Measurements from ENCODE around the gene ADRA1B. TPM values are rescaled to one million over a fixed set of nuclear protein-coding genes. Genes with fewer than 3 reads are reported as not detected.

Gene ADRA1B
- total RNA-seq, 1 donor from 2014 or later: 2.9 TPM

DNA sequence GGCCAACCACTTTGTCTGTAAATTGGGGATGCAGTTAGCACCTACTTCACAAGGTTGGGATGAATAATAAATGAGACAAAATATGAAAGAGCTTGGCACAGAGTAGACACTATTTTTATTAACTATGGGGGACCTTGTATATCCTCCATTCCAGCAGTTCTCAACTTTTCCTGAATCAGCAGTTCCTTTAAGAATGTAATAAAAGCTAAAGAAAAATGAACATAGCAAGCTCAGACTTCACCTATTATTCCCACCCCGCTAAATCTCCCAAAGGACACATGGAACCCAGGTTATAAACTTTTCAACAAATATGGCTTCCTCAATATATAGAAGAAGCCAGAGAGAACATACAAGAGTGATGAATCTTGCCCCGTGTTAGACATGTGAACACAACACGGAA lies 60.6 kb downstream of the ADRA1B start:
- DNase-seq (ENCODE audit: extremely low spot score, unreplicated experiment): no peak
- no peaks in the 10 kb centered on the region for H3K9me3 Mint-ChIP-seq
- no peak overlapping the region for H3K27ac Mint-ChIP-seq
- H3K4me1 Mint-ChIP-seq (ENCODE audit: unreplicated experiment): no peaks in the 10 kb centered on the region
- H3K36me3 Mint-ChIP-seq: no peaks in the 10 kb centered on the region
- H3K4me3 Mint-ChIP-seq: no peak overlapping the region
- TF ChIP-seq, protein P1, sequence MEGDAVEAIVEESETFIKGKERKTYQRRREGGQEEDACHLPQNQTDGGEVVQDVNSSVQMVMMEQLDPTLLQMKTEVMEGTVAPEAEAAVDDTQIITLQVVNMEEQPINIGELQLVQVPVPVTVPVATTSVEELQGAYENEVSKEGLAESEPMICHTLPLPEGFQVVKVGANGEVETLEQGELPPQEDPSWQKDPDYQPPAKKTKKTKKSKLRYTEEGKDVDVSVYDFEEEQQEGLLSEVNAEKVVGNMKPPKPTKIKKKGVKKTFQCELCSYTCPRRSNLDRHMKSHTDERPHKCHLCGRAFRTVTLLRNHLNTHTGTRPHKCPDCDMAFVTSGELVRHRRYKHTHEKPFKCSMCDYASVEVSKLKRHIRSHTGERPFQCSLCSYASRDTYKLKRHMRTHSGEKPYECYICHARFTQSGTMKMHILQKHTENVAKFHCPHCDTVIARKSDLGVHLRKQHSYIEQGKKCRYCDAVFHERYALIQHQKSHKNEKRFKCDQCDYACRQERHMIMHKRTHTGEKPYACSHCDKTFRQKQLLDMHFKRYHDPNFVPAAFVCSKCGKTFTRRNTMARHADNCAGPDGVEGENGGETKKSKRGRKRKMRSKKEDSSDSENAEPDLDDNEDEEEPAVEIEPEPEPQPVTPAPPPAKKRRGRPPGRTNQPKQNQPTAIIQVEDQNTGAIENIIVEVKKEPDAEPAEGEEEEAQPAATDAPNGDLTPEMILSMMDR (conservative IDR thresholded peaks at IDR 0.05): no peak
- H3K27me3 Mint-ChIP-seq: peaks cover 79% of the 10 kb centered on the region

DNA sequence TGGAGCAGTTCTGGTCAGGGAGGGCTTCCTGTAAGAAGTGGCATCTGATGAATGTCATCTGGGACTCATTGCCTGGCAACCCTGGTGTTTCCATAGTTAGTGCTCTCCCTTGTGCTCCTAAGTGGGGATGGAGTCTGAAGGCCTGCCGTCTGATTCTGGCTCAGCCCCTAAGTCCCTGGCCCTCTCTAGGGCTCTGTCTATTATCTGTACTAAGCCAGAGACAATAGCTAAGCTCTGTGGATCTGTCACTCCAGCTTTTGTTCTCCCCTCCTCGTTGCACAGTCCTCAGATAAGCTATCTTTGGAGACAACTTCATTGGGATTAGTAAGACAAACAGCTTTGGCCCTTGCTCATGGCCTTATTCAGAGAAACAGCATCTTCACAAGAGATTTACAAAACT lies 62.1 kb downstream of the ADRA1B start:
- H3K4me1 Mint-ChIP-seq (ENCODE audit: unreplicated experiment): no peaks in the 10 kb centered on the region
- no peak overlapping the region for H3K4me3 Mint-ChIP-seq
- peaks cover 84% of the 10 kb centered on the region for H3K27me3 Mint-ChIP-seq
- no peaks in the 10 kb centered on the region for H3K9me3 Mint-ChIP-seq
- H3K36me3 Mint-ChIP-seq: no peaks in the 10 kb centered on the region
- no peak for DNase-seq (ENCODE audit: extremely low spot score, unreplicated experiment)
- TF ChIP-seq, protein P1 (conservative IDR thresholded peaks at IDR 0.05): no peak
- H3K27ac Mint-ChIP-seq: no peak overlapping the region

DNA sequence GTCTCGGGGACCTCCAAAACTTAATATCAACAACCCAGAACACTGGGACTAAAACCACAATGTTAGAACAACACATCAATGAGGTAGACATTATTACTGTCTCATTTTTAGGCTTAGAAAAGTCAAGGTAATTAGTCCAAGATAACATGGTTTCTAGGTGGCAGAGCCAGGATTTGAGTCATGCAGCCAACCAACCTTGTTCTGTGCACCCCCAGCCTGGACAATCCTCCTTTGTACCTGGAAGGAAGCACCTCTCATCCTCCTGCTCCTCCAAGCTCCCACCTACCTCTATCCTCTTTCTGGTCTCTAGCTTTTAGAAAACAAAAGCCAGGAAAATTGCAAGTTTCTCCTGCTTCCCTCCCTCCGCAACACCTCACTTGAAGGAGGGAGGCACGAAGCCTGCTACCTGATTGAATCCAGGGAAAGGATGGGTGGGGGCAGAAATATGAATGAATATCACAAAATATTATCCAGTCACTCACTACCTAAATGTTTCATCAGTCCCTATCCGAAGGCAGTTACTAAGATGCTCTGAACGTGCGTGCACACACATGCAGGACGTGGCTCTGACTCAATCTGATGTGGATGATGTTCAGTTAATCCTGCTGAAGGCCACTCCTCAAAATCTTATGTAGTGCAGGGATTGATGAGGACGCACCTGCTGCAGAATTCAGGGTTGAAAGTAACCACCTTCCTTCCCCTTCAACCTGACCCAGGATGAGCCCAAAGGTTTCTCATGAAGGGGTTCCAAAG lies 66.3 kb downstream of the ADRA1B start:
- H3K9me3 Mint-ChIP-seq: no peaks in the 10 kb centered on the region
- H3K4me1 Mint-ChIP-seq (ENCODE audit: unreplicated experiment): no peaks in the 10 kb centered on the region
- no peak overlapping the region for H3K4me3 Mint-ChIP-seq
- no peak overlapping the region for H3K27ac Mint-ChIP-seq
- H3K36me3 Mint-ChIP-seq: no peaks in the 10 kb centered on the region
- H3K27me3 Mint-ChIP-seq: peaks cover 90% of the 10 kb centered on the region
- no peak for DNase-seq (ENCODE audit: extremely low spot score, unreplicated experiment)
- TF ChIP-seq, protein P1 (conservative IDR thresholded peaks at IDR 0.05): no peak

DNA sequence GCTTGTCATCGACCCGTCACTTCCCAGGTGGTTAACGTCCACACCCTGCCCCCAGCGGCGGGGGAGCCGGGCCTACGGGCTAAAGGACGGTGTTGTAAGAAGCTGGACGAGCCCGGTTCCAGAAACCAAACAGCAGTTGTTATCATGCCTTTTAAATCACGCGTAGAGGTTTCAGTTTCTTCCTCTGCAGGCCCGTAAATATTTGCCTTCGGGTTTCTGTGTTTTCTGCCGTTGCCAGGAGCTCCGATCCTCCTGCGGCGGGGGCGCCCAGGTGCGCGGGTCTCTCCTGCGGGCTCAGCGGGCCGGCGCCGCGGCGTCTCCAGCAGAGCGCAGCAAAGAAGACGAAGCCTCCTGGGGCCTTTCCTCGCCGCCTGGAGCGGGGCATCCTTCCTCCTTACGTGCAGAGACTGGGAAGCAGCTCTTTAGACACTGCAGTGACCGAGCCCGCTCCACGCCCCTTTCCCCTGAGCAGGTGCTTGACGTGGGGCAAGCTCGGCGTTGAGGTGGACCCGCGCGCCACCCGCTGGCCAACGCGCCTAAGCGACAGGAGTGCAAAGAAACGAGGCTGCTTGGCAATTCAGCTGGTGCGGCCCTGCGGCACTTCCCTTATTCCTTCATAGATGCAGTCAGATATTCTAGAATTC lies 70.9 kb downstream of the ADRA1B start:
- H3K36me3 Mint-ChIP-seq: no peaks in the 10 kb centered on the region
- TF ChIP-seq, protein P1 (conservative IDR thresholded peaks at IDR 0.05): peak; percentile 86
- peak overlapping the region; percentile 76 for H3K4me3 Mint-ChIP-seq
- peaks cover 88% of the 10 kb centered on the region for H3K27me3 Mint-ChIP-seq
- no peaks in the 10 kb centered on the region for H3K9me3 Mint-ChIP-seq
- H3K27ac Mint-ChIP-seq: peak overlapping the region; percentile 41
- peak; percentile 85 for DNase-seq (ENCODE audit: extremely low spot score, unreplicated experiment)
- H3K4me1 Mint-ChIP-seq (ENCODE audit: unreplicated experiment): no peaks in the 10 kb centered on the region

DNA sequence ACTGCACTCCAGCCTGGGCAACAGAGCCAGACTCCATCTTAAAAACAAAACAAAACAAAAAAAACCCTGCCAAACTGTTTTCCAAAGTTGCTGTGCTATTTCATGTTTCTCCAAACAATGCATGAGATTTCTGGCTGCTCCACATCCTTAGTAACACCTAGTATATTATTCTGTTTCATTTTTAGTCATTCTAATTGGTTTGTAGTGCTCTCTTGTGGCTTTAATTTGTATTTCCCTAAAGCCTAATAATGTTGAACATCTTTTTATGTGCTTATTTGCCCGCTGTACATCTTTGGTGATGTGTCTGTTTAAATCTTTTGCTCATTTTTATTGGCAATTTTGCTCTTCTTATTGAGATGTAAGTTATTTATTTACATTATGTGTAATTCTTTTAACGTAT lies 74.2 kb downstream of the ADRA1B start:
- H3K27ac Mint-ChIP-seq: no peak overlapping the region
- H3K27me3 Mint-ChIP-seq: peaks cover 64% of the 10 kb centered on the region
- H3K4me1 Mint-ChIP-seq (ENCODE audit: unreplicated experiment): no peaks in the 10 kb centered on the region
- no peaks in the 10 kb centered on the region for H3K36me3 Mint-ChIP-seq
- TF ChIP-seq, protein P1 (conservative IDR thresholded peaks at IDR 0.05): peak; percentile 35
- H3K9me3 Mint-ChIP-seq: peaks cover 4% of the 10 kb centered on the region
- no peak for DNase-seq (ENCODE audit: extremely low spot score, unreplicated experiment)
- no peak overlapping the region for H3K4me3 Mint-ChIP-seq
